ENCODE data around the gene CFDP1.

The CFDP1 gene

DNA sequence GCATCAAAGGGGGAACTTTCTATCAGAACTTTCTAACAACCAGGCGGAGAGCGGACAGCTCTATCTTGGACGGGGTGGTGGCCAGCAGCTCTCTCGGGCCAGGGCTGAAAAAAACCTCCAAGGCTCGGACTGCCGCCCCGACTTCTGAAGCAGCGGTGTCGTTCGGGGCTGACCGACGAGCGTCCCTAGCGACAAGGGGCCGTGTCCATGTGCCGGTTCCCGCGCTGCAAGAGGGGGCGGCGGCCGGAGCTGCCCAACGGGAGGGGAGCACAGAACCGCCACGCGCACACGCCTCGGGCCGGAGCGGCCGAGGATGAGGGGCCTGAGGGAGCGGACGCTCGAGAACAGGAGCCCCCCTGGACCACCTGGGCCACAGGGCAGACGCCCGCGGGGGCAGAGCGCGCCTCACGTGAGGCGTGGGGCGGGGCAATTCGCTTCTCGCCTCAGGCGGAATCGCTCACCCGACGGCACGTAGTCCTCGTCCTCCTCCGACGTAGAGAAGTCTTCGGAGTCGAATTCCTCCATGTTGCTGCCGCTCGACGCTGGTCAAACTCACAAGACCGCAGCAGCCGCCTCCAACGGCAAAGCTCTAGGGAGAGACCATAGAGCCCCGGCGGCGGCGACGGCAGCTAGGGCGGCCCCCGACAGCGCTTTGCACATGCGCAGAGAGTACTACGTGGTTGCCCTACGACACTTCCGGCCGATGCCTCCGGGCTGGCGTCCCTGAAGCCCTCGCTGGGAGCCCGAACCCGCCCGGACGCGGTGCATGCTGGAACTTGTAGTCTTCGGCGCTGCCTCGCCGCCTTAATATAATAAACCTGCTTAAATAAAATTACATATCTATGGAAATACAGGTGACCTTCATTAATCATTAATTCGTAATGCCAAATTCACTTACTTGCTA is at the start of gene CFDP1:
TSS of gene CFDP1 (minus strand) at position 676 of the 904 bp plus-strand sequence. CDS start at position 525, 151 bp downstream.
- Histone ChIP-seq H3K27me3 (ENCODE audit: insufficient read depth, low read length, poor library complexity, severe bottlenecking) (no peaks in the 10 kb centered on the region), H3F3A (ENCODE audit: low read depth) (no peaks in the 10 kb centered on the region), H3K9me2 (replicated peaks; ENCODE audit: low read depth, low read length) (no peaks in the 10 kb centered on the region), H3K36me3 (ENCODE audit: insufficient read depth, low read length) (no peaks in the 10 kb centered on the region), H4K20me1 (ENCODE audit: insufficient read depth, low read length, poor library complexity, severe bottlenecking) (peaks cover 6% of the 10 kb centered on the region), H3K4me3 (ENCODE audit: low read length, poor library complexity, severe bottlenecking) (peak within 1 kb of the TSS; percentile 81), H3K9ac (ENCODE audit: low read depth, low read length, poor library complexity, severe bottlenecking) (peak within 1 kb of the TSS; percentile 81), H3K9me3 (ENCODE audit: insufficient read depth, low read depth, low read length) (no peaks in the 10 kb centered on the region), H3K79me2 (ENCODE audit: insufficient read depth, low read length) (peaks cover 22% of the 10 kb centered on the region), H3K4me2 (ENCODE audit: low read depth, low read length, poor library complexity, severe bottlenecking) (peak within 1 kb of the TSS; percentile 99), H2AFZ (ENCODE audit: low read length) (peak within 1 kb of the TSS; percentile 98), H3K4me1 (ENCODE audit: insufficient read depth, low read length, poor library complexity, severe bottlenecking) (peaks cover 8% of the 10 kb centered on the region)
- no peak for TF ChIP-seq EZH2phosphoT487 (IDR thresholded peaks at IDR 0.05; ENCODE audit: borderline replicate concordance)
- TF ChIP-seq, protein P1, sequence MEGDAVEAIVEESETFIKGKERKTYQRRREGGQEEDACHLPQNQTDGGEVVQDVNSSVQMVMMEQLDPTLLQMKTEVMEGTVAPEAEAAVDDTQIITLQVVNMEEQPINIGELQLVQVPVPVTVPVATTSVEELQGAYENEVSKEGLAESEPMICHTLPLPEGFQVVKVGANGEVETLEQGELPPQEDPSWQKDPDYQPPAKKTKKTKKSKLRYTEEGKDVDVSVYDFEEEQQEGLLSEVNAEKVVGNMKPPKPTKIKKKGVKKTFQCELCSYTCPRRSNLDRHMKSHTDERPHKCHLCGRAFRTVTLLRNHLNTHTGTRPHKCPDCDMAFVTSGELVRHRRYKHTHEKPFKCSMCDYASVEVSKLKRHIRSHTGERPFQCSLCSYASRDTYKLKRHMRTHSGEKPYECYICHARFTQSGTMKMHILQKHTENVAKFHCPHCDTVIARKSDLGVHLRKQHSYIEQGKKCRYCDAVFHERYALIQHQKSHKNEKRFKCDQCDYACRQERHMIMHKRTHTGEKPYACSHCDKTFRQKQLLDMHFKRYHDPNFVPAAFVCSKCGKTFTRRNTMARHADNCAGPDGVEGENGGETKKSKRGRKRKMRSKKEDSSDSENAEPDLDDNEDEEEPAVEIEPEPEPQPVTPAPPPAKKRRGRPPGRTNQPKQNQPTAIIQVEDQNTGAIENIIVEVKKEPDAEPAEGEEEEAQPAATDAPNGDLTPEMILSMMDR (conservative IDR thresholded peaks at IDR 0.05; ENCODE audit: low read length), result no peak

DNA sequence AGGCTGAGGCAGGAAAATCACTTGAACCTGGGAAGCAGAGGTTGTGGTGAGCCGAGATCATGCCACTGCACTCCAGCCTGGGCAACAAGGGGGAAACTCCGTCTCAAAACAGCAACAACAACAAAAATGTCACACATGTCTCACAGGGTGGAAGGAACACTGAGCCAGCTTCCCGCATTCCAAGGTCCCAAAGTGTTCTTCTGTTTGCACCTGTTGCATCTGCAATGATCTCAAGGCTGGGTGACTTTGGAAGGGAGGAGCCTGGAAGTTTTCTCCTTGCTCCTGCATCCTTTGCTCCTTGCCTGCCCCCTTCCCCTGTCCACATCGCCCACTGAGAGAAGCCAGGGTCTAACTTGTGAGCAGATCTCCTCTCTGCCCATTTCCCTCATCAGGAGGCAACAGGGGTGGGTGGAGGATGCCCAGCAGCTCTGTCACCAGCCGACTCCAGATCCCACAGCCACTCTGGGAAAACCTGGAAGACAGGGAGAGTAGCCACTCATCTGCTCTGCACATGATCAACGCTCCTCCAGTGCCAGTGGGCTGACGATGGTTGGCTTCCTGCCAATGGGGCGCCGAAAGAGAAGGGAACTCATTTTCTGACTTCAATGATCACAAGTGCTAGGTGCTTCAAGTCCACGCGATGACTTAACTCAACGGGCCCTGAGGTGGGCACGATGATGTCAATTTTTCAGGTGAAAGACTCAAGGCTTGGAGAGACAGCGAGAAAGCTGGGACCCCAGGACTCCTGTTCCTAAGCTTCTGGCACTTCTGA is 49.3 kb upstream of the CFDP1 start:
- Histone ChIP-seq H3K9me2 (replicated peaks; ENCODE audit: low read depth, low read length) (no peaks in the 10 kb centered on the region), H4K20me1 (ENCODE audit: insufficient read depth, low read length, poor library complexity, severe bottlenecking) (no peaks in the 10 kb centered on the region), H3K9ac (ENCODE audit: low read depth, low read length, poor library complexity, severe bottlenecking) (no peak overlapping the region), H3K79me2 (ENCODE audit: insufficient read depth, low read length) (no peaks in the 10 kb centered on the region), H3K4me3 (ENCODE audit: low read length, poor library complexity, severe bottlenecking) (no peak overlapping the region), H3K9me3 (ENCODE audit: insufficient read depth, low read depth, low read length) (no peaks in the 10 kb centered on the region), H3F3A (ENCODE audit: low read depth) (no peaks in the 10 kb centered on the region), H3K36me3 (ENCODE audit: insufficient read depth, low read length) (no peaks in the 10 kb centered on the region), H3K4me2 (ENCODE audit: low read depth, low read length, poor library complexity, severe bottlenecking) (no peak overlapping the region), H3K27me3 (ENCODE audit: insufficient read depth, low read length, poor library complexity, severe bottlenecking) (no peaks in the 10 kb centered on the region), H3K4me1 (ENCODE audit: insufficient read depth, low read length, poor library complexity, severe bottlenecking) (no peaks in the 10 kb centered on the region), H2AFZ (ENCODE audit: low read length) (no peak overlapping the region)
- TF ChIP-seq, protein P1 (conservative IDR thresholded peaks at IDR 0.05; ENCODE audit: low read length), result no peak
- no peak for TF ChIP-seq EZH2phosphoT487 (IDR thresholded peaks at IDR 0.05; ENCODE audit: borderline replicate concordance)

DNA sequence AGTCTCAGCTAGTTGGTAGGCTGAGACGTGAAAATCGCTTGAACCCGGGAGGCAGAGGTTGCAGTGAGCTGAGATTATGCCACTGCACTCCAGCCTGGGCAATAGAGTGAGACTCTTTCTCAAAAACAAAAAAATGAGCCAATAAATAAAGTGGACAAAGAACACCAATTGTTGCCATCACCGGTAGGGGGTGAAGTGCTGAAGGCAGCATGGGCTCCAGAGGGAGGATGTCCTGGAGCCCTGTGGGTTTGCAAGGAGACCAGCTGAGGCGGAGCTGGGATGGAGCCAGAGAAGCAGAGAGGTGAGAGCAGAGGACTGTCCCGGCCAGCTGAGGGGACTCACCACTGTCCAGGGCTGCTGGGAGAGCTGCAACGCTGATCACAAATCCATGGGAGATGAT is 48.2 kb upstream of the CFDP1 start:
- Histone ChIP-seq H3K36me3 (ENCODE audit: insufficient read depth, low read length) (no peaks in the 10 kb centered on the region), H3K27me3 (ENCODE audit: insufficient read depth, low read length, poor library complexity, severe bottlenecking) (no peaks in the 10 kb centered on the region), H3K9ac (ENCODE audit: low read depth, low read length, poor library complexity, severe bottlenecking) (no peak overlapping the region), H3K9me3 (ENCODE audit: insufficient read depth, low read depth, low read length) (no peaks in the 10 kb centered on the region), H3K4me2 (ENCODE audit: low read depth, low read length, poor library complexity, severe bottlenecking) (no peak overlapping the region), H3K4me1 (ENCODE audit: insufficient read depth, low read length, poor library complexity, severe bottlenecking) (no peaks in the 10 kb centered on the region), H3F3A (ENCODE audit: low read depth) (no peaks in the 10 kb centered on the region), H3K4me3 (ENCODE audit: low read length, poor library complexity, severe bottlenecking) (no peak overlapping the region), H2AFZ (ENCODE audit: low read length) (no peak overlapping the region), H4K20me1 (ENCODE audit: insufficient read depth, low read length, poor library complexity, severe bottlenecking) (no peaks in the 10 kb centered on the region), H3K9me2 (replicated peaks; ENCODE audit: low read depth, low read length) (no peaks in the 10 kb centered on the region), H3K79me2 (ENCODE audit: insufficient read depth, low read length) (no peaks in the 10 kb centered on the region)
- TF ChIP-seq, protein P1 (conservative IDR thresholded peaks at IDR 0.05; ENCODE audit: low read length), result no peak
- TF ChIP-seq EZH2phosphoT487 (IDR thresholded peaks at IDR 0.05; ENCODE audit: borderline replicate concordance), result no peak

Data from Loucy (cell line).